AG09319 (cell line): Measurements from ENCODE around the gene MAFG.

Source experiments
- DNase-seq: peaks from one replicate; pipeline ENCODE4 v3.0.0-alpha.2; 2010; ENCODE audit warnings: low read depth; ENCODE audit errors: extremely low read depth
- CTCF ChIP-seq: IDR thresholded peaks from 2 replicates; pipeline ENCODE4 v1.5.1; 2011; ENCODE audit warnings: low read depth, mild to moderate bottlenecking, inconsistent platforms, low read length, moderate library complexity

Gene MAFG

GRCh38 chr17:81927653-81928543 lies at the start of gene MAFG:
Gene MAFG (minus strand): TSS chr17:81927735. CDS start chr17:81923185, 4,550 bp downstream.
- peak; percentile 88 for DNase-seq
- peak; percentile 18 for TF ChIP-seq CTCF

- no peak for DNase-seq
- no peak for TF ChIP-seq CTCF
Observed at GRCh38 chr17:81976332-81977210, 49.0 kb upstream of the MAFG start.

- no peak for TF ChIP-seq CTCF
- no peak for DNase-seq
Observed at GRCh38 chr17:81973432-81973831, 45.9 kb upstream of the MAFG start.

GRCh38 chr17:81968850-81969812 lies 41.6 kb upstream of the MAFG start:
- no peak for DNase-seq
- no peak for TF ChIP-seq CTCF

- no peak for DNase-seq
Observed at GRCh38 chr17:81968396-81968745, 40.8 kb upstream of the MAFG start.

More at GRCh38 chr17:81968396-81968745, 40.8 kb upstream of the MAFG start:
- TF ChIP-seq CTCF = no peak
